GM23338 (cell line): ENCODE measurements around the gene SEC22B.

Experiments used
- CREB1 ChIP-seq: fragments of 250-450 bp; sonication (Bioruptor Pico); IDR thresholded peaks from 2 replicates; pipeline ENCODE4 v1.5.0; 2020; ENCODE audit warnings: low read depth, mild to moderate bottlenecking, moderate library complexity
- ETS1 ChIP-seq: IDR thresholded peaks from 2 replicates; pipeline ENCODE4 v1.6.1; 2016; ENCODE audit warnings: antibody characterized with exemption
- EZH2 ChIP-seq: fragments of 200-600 bp; sonication (generic); IDR thresholded peaks from one replicate; pipeline ENCODE4 v1.8.0; 2017; ENCODE audit warnings: antibody characterized with exemption, mild to moderate bottlenecking, low read depth; ENCODE audit not compliant: unreplicated experiment
- EZH2phosphoT487 ChIP-seq: fragments of 200-600 bp; sonication (generic); IDR thresholded peaks from one replicate; pipeline ENCODE4 v1.8.1; 2018; ENCODE audit warnings: antibody characterized with exemption; ENCODE audit not compliant: unreplicated experiment
- JUNB ChIP-seq: IDR thresholded peaks from one replicate; pipeline ENCODE4 v1.6.1; 2016; ENCODE audit warnings: antibody characterized with exemption; ENCODE audit not compliant: unreplicated experiment
- NANOG ChIP-seq: IDR thresholded peaks from 2 replicates; pipeline ENCODE4 v1.6.1; 2016; ENCODE audit warnings: antibody characterized with exemption, borderline replicate concordance
- POLR2AphosphoS5 ChIP-seq: IDR thresholded peaks from 2 replicates; pipeline ENCODE4 v1.6.1; 2016; ENCODE audit warnings: antibody characterized with exemption, low read depth
- REST ChIP-seq: IDR thresholded peaks from one replicate; pipeline ENCODE4 v1.6.1; 2018; ENCODE audit warnings: antibody characterized with exemption; ENCODE audit not compliant: unreplicated experiment
- STAT1 ChIP-seq: IDR thresholded peaks from one replicate; pipeline ENCODE4 v1.6.1; 2016; ENCODE audit warnings: antibody characterized with exemption; ENCODE audit not compliant: unreplicated experiment
- ZNF331 ChIP-seq: fragments of 250-450 bp; sonication (Bioruptor Pico); IDR thresholded peaks from 2 replicates; pipeline ENCODE4 v1.5.0; 2020; ENCODE audit warnings: low read depth, mild to moderate bottlenecking, moderate library complexity
- ZNF462 ChIP-seq: fragments of 250-450 bp; sonication (Bioruptor Pico); IDR thresholded peaks from 2 replicates; pipeline ENCODE4 v1.5.0; 2020; ENCODE audit warnings: mild to moderate bottlenecking, moderate library complexity
- TF ChIP-seq, protein P1 (sequence below), 2 experiments: fragments of 200-600 bp in 1 of 2; sonication (generic) in 1 of 2; conservative IDR thresholded peaks; 2 replicates each; pipeline versions ENCODE4 v1.5.1 to v1.6.1; 2016 to 2017; ENCODE audit warnings: antibody characterized with exemption in 2 of 2, low read depth in 2 of 2, mild to moderate bottlenecking in 2 of 2, moderate library complexity in 1 of 2

- TF ChIP-seq, protein P1, sequence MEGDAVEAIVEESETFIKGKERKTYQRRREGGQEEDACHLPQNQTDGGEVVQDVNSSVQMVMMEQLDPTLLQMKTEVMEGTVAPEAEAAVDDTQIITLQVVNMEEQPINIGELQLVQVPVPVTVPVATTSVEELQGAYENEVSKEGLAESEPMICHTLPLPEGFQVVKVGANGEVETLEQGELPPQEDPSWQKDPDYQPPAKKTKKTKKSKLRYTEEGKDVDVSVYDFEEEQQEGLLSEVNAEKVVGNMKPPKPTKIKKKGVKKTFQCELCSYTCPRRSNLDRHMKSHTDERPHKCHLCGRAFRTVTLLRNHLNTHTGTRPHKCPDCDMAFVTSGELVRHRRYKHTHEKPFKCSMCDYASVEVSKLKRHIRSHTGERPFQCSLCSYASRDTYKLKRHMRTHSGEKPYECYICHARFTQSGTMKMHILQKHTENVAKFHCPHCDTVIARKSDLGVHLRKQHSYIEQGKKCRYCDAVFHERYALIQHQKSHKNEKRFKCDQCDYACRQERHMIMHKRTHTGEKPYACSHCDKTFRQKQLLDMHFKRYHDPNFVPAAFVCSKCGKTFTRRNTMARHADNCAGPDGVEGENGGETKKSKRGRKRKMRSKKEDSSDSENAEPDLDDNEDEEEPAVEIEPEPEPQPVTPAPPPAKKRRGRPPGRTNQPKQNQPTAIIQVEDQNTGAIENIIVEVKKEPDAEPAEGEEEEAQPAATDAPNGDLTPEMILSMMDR (conservative IDR thresholded peaks at IDR 0.05; ENCODE audit: low read depth in 2 of 2): no peak
- no peak for TF ChIP-seq JUNB
- no peak for TF ChIP-seq EZH2
- no peak for TF ChIP-seq REST
- TF ChIP-seq POLR2AphosphoS5: peak; percentile 72
- no peak for TF ChIP-seq NANOG
- TF ChIP-seq ETS1: peak; percentile 64
- no peak for TF ChIP-seq EZH2phosphoT487
- TF ChIP-seq ZNF331 (CRISPR knock-in tag): no peak
- TF ChIP-seq STAT1: no peak
- peak; percentile 89 for TF ChIP-seq CREB1
- TF ChIP-seq ZNF462: no peak
Measured at GRCh38 chr1:120176092-120176855, at the start of gene SEC22B.
